A673 (cell line): ENCODE results near the gene SLC2A9. TPM values are rescaled to one million over a fixed set of nuclear protein-coding genes. Genes with fewer than 3 reads are reported as not detected.

Experiments
- BruUV-seq: library from RNA; stranded (reverse); fragments of 400-500 nt; replicated peaks from 2 replicates; lab custom pipeline; 2021; lab: Mats Ljungman, UMichigan
- CTCF ChIA-PET: fragments of 300-600 bp; sonication (Branson Sonifier 250); formaldehyde crosslinking; loops from one replicate; lab custom pipeline; 2022; ENCODE audit warnings: antibody characterized with exemption; lab: Charles Lee
- POLR2A ChIA-PET: fragments of 300-600 bp; sonication (Branson Sonifier 250); formaldehyde crosslinking; loops from one replicate; lab custom pipeline; 2022; ENCODE audit warnings: antibody characterized with exemption; ENCODE audit not compliant: low non-redundant PET; lab: Charles Lee
- DNase-seq: peaks from one replicate; pipeline ENCODE4 v3.0.0-alpha.2; 2015; ENCODE audit warnings: low spot score
- H3K27ac ChIP-seq: fragments of 200-600 bp; sonication (generic); 2 replicates; pipeline ENCODE4 v1.5.1; 2016; ENCODE audit warnings: mixed run types, low read depth, mild to moderate bottlenecking, mixed read lengths, antibody characterized with exemption, low read length; ENCODE audit not compliant: poor library complexity, severe bottlenecking
- H3K27me3 ChIP-seq: fragments of 200-600 bp; sonication (generic); replicated peaks from 2 replicates; pipeline ENCODE4 v1.6.1; 2017; ENCODE audit warnings: mixed run types, low read depth, mild to moderate bottlenecking, mixed read lengths, antibody characterized with exemption, low read length; ENCODE audit not compliant: insufficient read depth, poor library complexity
- H3K36me3 ChIP-seq: fragments of 200-600 bp; sonication (generic); 2 replicates; pipeline ENCODE4 v1.6.1; 2016; ENCODE audit warnings: mixed run types, mild to moderate bottlenecking, mixed read lengths, antibody characterized with exemption, low read length; ENCODE audit not compliant: insufficient read depth, poor library complexity, severe bottlenecking
- H3K4me1 ChIP-seq: fragments of 200-600 bp; sonication (generic); 2 replicates; pipeline ENCODE4 v1.6.1; 2017; ENCODE audit warnings: mixed run types, mild to moderate bottlenecking, mixed read lengths, antibody characterized with exemption, low read length; ENCODE audit not compliant: insufficient read depth, poor library complexity, severe bottlenecking
- H3K4me3 ChIP-seq: fragments of 200-600 bp; sonication (generic); 2 replicates; pipeline ENCODE4 v1.5.1; 2016; ENCODE audit warnings: low read depth, mixed run types, mild to moderate bottlenecking, mixed read lengths, low read length; ENCODE audit not compliant: poor library complexity, severe bottlenecking
- H3K9me3 ChIP-seq: fragments of 200-600 bp; sonication (generic); 2 replicates; pipeline ENCODE4 v1.6.1; 2016; ENCODE audit warnings: mixed run types, low read depth, mild to moderate bottlenecking, mixed read lengths, antibody characterized with exemption, low read length; ENCODE audit not compliant: poor library complexity, severe bottlenecking
- CTCF ChIP-seq: fragments of 300-800, 200-600 bp; sonication (generic); conservative IDR thresholded peaks from 2 replicates; pipeline ENCODE4 v1.5.1; 2017; ENCODE audit warnings: low read depth, mild to moderate bottlenecking, antibody characterized with exemption, low read length, moderate library complexity, mixed read lengths
- EZH2 ChIP-seq: fragments of 200-600 bp; sonication (generic); IDR thresholded peaks from 2 replicates; pipeline ENCODE4 v1.6.1; 2017; ENCODE audit warnings: borderline replicate concordance, low read depth, mild to moderate bottlenecking, mixed read lengths, antibody characterized with exemption, low read length; ENCODE audit not compliant: poor library complexity, severe bottlenecking
- intact Hi-C: fragments of 100-400 bp; cut with micrococcal nuclease; formaldehyde crosslinking; loops from one replicate; pipeline ENCODE4 v1.10.0; 2022; ENCODE audit not compliant: unreplicated experiment
- total RNA-seq: library from RNA; stranded (reverse); gene quantifications from 2 replicates; pipeline ENCODE4 v1.2.3, GENCODE V29; 2021

SLC2A9 gene
- total RNA-seq, 1 experiment from 2014 or later = not detected

- H3K9me3 ChIP-seq = no peaks in the 10 kb centered on the region
- no TSS peak for BruUV-seq
- H3K36me3 ChIP-seq = no peaks in the 10 kb centered on the region
- DNase-seq = no peak
- intact Hi-C loops = no loop called here
- no peak for TF ChIP-seq CTCF
- no peak for TF ChIP-seq EZH2
- H3K4me1 ChIP-seq = no peaks in the 10 kb centered on the region
- CTCF ChIA-PET = no interaction called here
- H3K4me3 ChIP-seq = no peak overlapping the region
- no peak overlapping the region for H3K27ac ChIP-seq
- POLR2A ChIA-PET = no interaction called here
- peaks cover 23% of the 10 kb centered on the region for H3K27me3 ChIP-seq
Measured at GRCh38 chr4:9933956-9934355, 87.3 kb downstream of the SLC2A9 start.

GRCh38 chr4:9933184-9933583, 88.1 kb downstream of the SLC2A9 start:
- no TSS peak for BruUV-seq
- intact Hi-C loops = no loop called here
- no peak for TF ChIP-seq CTCF
- TF ChIP-seq EZH2 = no peak
- Histone ChIP-seq H3K4me1 (no peaks in the 10 kb centered on the region), H3K4me3 (no peak overlapping the region), H3K27me3 (peaks cover 29% of the 10 kb centered on the region), H3K36me3 (no peaks in the 10 kb centered on the region), H3K9me3 (no peaks in the 10 kb centered on the region), H3K27ac (no peak overlapping the region)
- DNase-seq = no peak
- ChIA-PET CTCF (no interaction called here), POLR2A (no interaction called here)

- no TSS peak for BruUV-seq
- Histone ChIP-seq H3K27me3 (peaks cover 33% of the 10 kb centered on the region), H3K36me3 (no peaks in the 10 kb centered on the region), H3K4me3 (no peak overlapping the region), H3K9me3 (no peaks in the 10 kb centered on the region), H3K4me1 (no peaks in the 10 kb centered on the region), H3K27ac (no peak overlapping the region)
- intact Hi-C loops = no loop called here
- DNase-seq = no peak
- no peak for TF ChIP-seq CTCF
- TF ChIP-seq EZH2 = no peak
- CTCF ChIA-PET = no interaction called here
- POLR2A ChIA-PET = no interaction called here
Measured at GRCh38 chr4:9932771-9933170, 88.5 kb downstream of the SLC2A9 start.
